HepG2 (cell line): Measurements from ENCODE around the gene HAUS7. TPM values are rescaled to one million over a fixed set of nuclear protein-coding genes. Genes with fewer than 3 reads are reported as not detected.
A peak's percentile ranks its signal among the peaks of the same experiment; 100 is the strongest.

Experiments
- ATAC-seq: fragments of 200-7000 bp; cut with Tn5 transposase; 3 replicates; pipeline ENCODE4 v1.9.1; 2020; ENCODE audit warnings: mild to moderate bottlenecking, moderate library complexity
- BruUV-seq: library from RNA; stranded (reverse); fragments of 400-500 nt; replicated peaks from 2 replicates; lab custom pipeline; 2021; lab: Mats Ljungman, UMichigan
- CTCF ChIA-PET: fragments of 300-600 bp; formaldehyde crosslinking; extraction: SDS; loops from one replicate; lab custom pipeline; 2021; ENCODE audit warnings: low total read pairs, inconsistent platforms, low intra/inter-chr PET ratio; lab: Yijun Ruan, JAX
- POLR2A ChIA-PET: fragments of 350-600 bp; sonication (Branson Sonifier 250); formaldehyde crosslinking; loops from one replicate; lab custom pipeline; 2020; ENCODE audit warnings: antibody characterized with exemption, inconsistent platforms; lab: Yijun Ruan, JAX
- DNase-seq: peaks from one replicate; pipeline ENCODE4 v3.0.0-alpha.2; 2015; ENCODE audit warnings: low spot score
- FAIRE-seq: peaks from 3 replicates; lab custom pipeline; 2011; peaks lifted over from hg19 to GRCh38; lab: Jason Lieb, UNC
- H2AFZ ChIP-seq: one replicate; pipeline ENCODE4 v1.6.1; 2011; ENCODE audit warnings: low read length, inconsistent platforms
- H3K27ac ChIP-seq: fragments of 300-600 bp; 3 replicates; pipeline ENCODE4 v1.8.0; 2011; ENCODE audit warnings: mixed run types, mild to moderate bottlenecking, mixed read lengths, low read length, inconsistent platforms; ENCODE audit not compliant: insufficient read depth; ENCODE audit errors: extremely low read length
- H3K27me3 ChIP-seq, 2 experiments: fragments of 200-600 bp in 1 of 2; 2 replicates in 1 of 2; 3 replicates in 1 of 2; pipeline versions ENCODE4 v1.6.0 to v1.8.0; 2011; ENCODE audit warnings: low read length in 2 of 2, mild to moderate bottlenecking in 2 of 2, moderate library complexity in 2 of 2, inconsistent platforms in 1 of 2; ENCODE audit not compliant: insufficient read depth in 2 of 2, control insufficient read depth in 1 of 2
- H3K36me3 ChIP-seq, 2 experiments: fragments of 200-600 bp in 1 of 2; replicated peaks in 1 of 2; 2 replicates in 1 of 2; 3 replicates in 1 of 2; pipeline versions ENCODE4 v1.5.1 to v1.8.0; 2011; ENCODE audit warnings: low read length in 2 of 2, inconsistent platforms in 1 of 2; ENCODE audit not compliant: insufficient read depth in 2 of 2, control insufficient read depth in 1 of 2
- H3K4me1 ChIP-seq: 2 replicates; pipeline ENCODE4 v1.5.1; 2012; ENCODE audit warnings: low read length, inconsistent platforms; ENCODE audit not compliant: insufficient read depth
- H3K4me2 ChIP-seq: 2 replicates; pipeline ENCODE4 v1.6.0; 2011; ENCODE audit warnings: low read depth, low read length, inconsistent platforms
- H3K4me3 ChIP-seq, 3 experiments: fragments of 200-600 bp in 1 of 3; sonication (generic), shearing (Covaris generic) in 1 of 3; replicated peaks in 1 of 3; 2 replicates each; pipeline ENCODE4 v1.5.1; 2011 to 2016; ENCODE audit warnings: low read length in 3 of 3, inconsistent platforms in 2 of 3, low read depth in 2 of 3, mild to moderate bottlenecking in 2 of 3, control low read depth in 1 of 3, mixed read lengths in 1 of 3; ENCODE audit not compliant: insufficient read depth in 1 of 3
- H3K79me2 ChIP-seq: one replicate; pipeline ENCODE4 v1.6.1; 2011; ENCODE audit warnings: low read length, inconsistent platforms; ENCODE audit not compliant: insufficient read depth
- H3K9ac ChIP-seq: 2 replicates; pipeline ENCODE4 v1.6.0; 2011; ENCODE audit warnings: mild to moderate bottlenecking, low read depth, low read length, inconsistent platforms; ENCODE audit not compliant: insufficient read depth
- H3K9me3 ChIP-seq: 2 replicates; pipeline ENCODE4 v1.5.1; 2012; ENCODE audit warnings: mild to moderate bottlenecking, low read length
- H4K20me1 ChIP-seq: 2 replicates; pipeline ENCODE4 v1.6.0; 2011; ENCODE audit warnings: inconsistent platforms, mild to moderate bottlenecking, low read length, moderate library complexity; ENCODE audit not compliant: insufficient read depth
- DMAP1 ChIP-seq: IDR thresholded peaks from 2 replicates; pipeline ENCODE4 v1.6.1; 2016
- ETV5 ChIP-seq: IDR thresholded peaks from 2 replicates; pipeline ENCODE4 v1.6.1; 2018; ENCODE audit warnings: missing biosample characterization, missing genetic modification reagents, inconsistent platforms, borderline replicate concordance
- MIER2 ChIP-seq: IDR thresholded peaks from 2 replicates; pipeline ENCODE4 v1.6.1; 2016; ENCODE audit warnings: missing biosample characterization, missing genetic modification reagents
- NFYB ChIP-seq: sonication (generic); formaldehyde crosslinking; IDR thresholded peaks from 2 replicates; pipeline ENCODE4 v1.4.0; 2020; ENCODE audit warnings: missing genetic modification reagents
- NR1H2 ChIP-seq: sonication (generic); formaldehyde crosslinking; IDR thresholded peaks from 2 replicates; pipeline ENCODE4 v1.8.1; 2022; ENCODE audit warnings: low read depth, missing genetic modification reagents, borderline replicate concordance
- PHF20 ChIP-seq: sonication (generic); formaldehyde crosslinking; IDR thresholded peaks from 2 replicates; pipeline ENCODE4 v1.5.0; 2020; ENCODE audit warnings: mild to moderate bottlenecking, missing genetic modification reagents
- RNF2 ChIP-seq: fragments of 450-650 bp; conservative IDR thresholded peaks from 2 replicates; pipeline ENCODE4 v1.6.1; 2016; ENCODE audit warnings: low read depth
- SNRNP70 ChIP-seq: fragments of 200-400 bp; formaldehyde crosslinking; IDR thresholded peaks from 2 replicates; pipeline ENCODE4 v1.6.1; 2017; ENCODE audit warnings: mild to moderate bottlenecking, low read depth, low read length, moderate library complexity
- ZKSCAN1 ChIP-seq: fragments of 150-350 bp; IDR thresholded peaks from 2 replicates; pipeline ENCODE4 v1.6.1; 2014; ENCODE audit warnings: low read length
- ZNF263 ChIP-seq: sonication (generic); formaldehyde crosslinking; IDR thresholded peaks from 2 replicates; pipeline ENCODE4 v1.4.0; 2020; ENCODE audit warnings: missing genetic modification reagents
- ZNF605 ChIP-seq: sonication (generic); formaldehyde crosslinking; IDR thresholded peaks from 2 replicates; pipeline ENCODE4 v1.8.0; 2022; ENCODE audit warnings: mild to moderate bottlenecking, missing genetic modification reagents
- ZNF7 ChIP-seq: IDR thresholded peaks from 2 replicates; pipeline ENCODE4 v1.6.1; 2016; ENCODE audit warnings: missing biosample characterization, missing genetic modification reagents
- WGBS: methylation state at CpG from one replicate; pipeline ENCODE4 v1.1.6; 2017; ENCODE audit warnings: low lambda C conversion rate; 5-methylcytosine and 5-hydroxymethylcytosine counted together
- in situ Hi-C: cut with HindIII; loops from 2 replicates; pipeline ENCODE4 v1.10.0; 2017; ENCODE audit warnings: low pct_unique_long_range_greater_than_20kb; ENCODE audit not compliant: extremely low pct_ligation_motif_present
- intact Hi-C: fragments of 100-400 bp; cut with micrococcal nuclease; formaldehyde crosslinking; loops from one replicate; pipeline ENCODE4 v1.10.0; 2022; ENCODE audit not compliant: unreplicated experiment
- polyA plus RNA-seq, 8 experiments: library from polyadenylated mRNA; depleted of rRNA in 3 of 8; stranded (reverse) in 7 of 8; unstranded in 1 of 8; fragments of >200 nt; fragmentation: Illumina TruSeq in 4 of 8; extraction: Trizol in 4 of 8; gene quantifications; 2 replicates each; pipeline versions ENCODE4 v1.2.1 to v1.2.3, GENCODE V29; 2011 to 2016; ENCODE audit warnings: low read depth in 4 of 8, missing spikeins in 1 of 8, mixed read lengths in 1 of 8; ENCODE audit not compliant: insufficient read depth in 1 of 8
- total RNA-seq, 5 experiments: library from RNA; depleted of rRNA; stranded (reverse); fragments of >200 nt; fragmentation: Illumina TruSeq; extraction: Trizol; gene quantifications; 2 replicates each; pipeline ENCODE4 v1.2.3, GENCODE V29; 2016; ENCODE audit warnings: low read depth in 1 of 5
- TF ChIP-seq, protein P1 (sequence below): sonication (generic); formaldehyde crosslinking; IDR thresholded peaks from 2 replicates; pipeline ENCODE4 v1.5.1; 2020; ENCODE audit warnings: missing genetic modification reagents, mild to moderate bottlenecking, borderline replicate concordance
- TF ChIP-seq, protein P2 (sequence below): sonication (generic); formaldehyde crosslinking; IDR thresholded peaks from 2 replicates; pipeline ENCODE4 v1.8.0; 2022; ENCODE audit warnings: mild to moderate bottlenecking, missing genetic modification reagents, moderate library complexity

The HAUS7 gene
- total and polyA plus RNA-seq, 2 of the 13 experiments (the other 11 are each of a cell fraction or from before 2014, with no cell fraction given): 10.9 to 42.4 TPM

DNA sequence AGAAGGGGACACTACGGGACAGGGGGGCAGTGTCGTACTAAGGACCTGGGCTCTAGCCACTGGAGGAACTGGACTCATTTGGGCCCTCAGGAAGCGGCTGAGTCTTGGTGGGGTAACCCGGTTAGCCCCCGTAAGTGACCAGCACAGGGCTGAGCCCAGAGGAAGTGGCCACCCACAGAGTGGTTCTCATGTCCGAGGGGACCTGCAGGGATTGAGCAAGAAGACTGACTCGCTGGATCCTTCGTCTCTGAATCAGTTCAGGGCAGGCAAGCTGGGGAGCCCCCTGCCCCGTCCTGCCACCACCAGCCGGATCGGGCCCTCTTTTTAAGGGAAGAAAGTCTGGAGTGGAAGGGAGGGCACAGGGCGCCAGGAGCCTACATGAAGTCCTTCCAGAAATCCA, 23.7 kb upstream of the HAUS7 start:
- H3K79me2 ChIP-seq: no peaks in the 10 kb centered on the region
- H3K4me3 ChIP-seq: peak overlapping the region in 1 of 3 experiments; percentile 43; a peak in 1 of 6 replicates
- intact Hi-C loops: no loop called here
- POLR2A ChIA-PET: interaction anchor here (1.4 kb wide), 1 partner anchor 22 kb away, joined by 4 read pairs; no protein-coding TSS in a partner anchor
- no TSS peak for BruUV-seq
- no peak for DNase-seq
- TF ChIP-seq RNF2 (no peak), ZNF263 (CRISPR knock-in tag) (no peak), ZNF7 (CRISPR knock-in tag) (no peak), ZNF605 (CRISPR knock-in tag) (no peak), MIER2 (CRISPR knock-in tag) (no peak), SNRNP70 (no peak), ZKSCAN1 (no peak), PHF20 (no peak), NFYB (CRISPR knock-in tag) (no peak), ETV5 (no peak), NR1H2 (CRISPR knock-in tag) (no peak), DMAP1 (CRISPR knock-in tag) (no peak)
- TF ChIP-seq, protein P1, sequence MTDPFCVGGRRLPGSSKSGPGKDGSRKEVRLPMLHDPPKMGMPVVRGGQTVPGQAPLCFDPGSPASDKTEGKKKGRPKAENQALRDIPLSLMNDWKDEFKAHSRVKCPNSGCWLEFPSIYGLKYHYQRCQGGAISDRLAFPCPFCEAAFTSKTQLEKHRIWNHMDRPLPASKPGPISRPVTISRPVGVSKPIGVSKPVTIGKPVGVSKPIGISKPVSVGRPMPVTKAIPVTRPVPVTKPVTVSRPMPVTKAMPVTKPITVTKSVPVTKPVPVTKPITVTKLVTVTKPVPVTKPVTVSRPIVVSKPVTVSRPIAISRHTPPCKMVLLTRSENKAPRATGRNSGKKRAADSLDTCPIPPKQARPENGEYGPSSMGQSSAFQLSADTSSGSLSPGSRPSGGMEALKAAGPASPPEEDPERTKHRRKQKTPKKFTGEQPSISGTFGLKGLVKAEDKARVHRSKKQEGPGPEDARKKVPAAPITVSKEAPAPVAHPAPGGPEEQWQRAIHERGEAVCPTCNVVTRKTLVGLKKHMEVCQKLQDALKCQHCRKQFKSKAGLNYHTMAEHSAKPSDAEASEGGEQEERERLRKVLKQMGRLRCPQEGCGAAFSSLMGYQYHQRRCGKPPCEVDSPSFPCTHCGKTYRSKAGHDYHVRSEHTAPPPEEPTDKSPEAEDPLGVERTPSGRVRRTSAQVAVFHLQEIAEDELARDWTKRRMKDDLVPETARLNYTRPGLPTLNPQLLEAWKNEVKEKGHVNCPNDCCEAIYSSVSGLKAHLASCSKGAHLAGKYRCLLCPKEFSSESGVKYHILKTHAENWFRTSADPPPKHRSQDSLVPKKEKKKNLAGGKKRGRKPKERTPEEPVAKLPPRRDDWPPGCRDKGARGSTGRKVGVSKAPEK (CRISPR knock-in tag): no peak
- TF ChIP-seq, protein P2, sequence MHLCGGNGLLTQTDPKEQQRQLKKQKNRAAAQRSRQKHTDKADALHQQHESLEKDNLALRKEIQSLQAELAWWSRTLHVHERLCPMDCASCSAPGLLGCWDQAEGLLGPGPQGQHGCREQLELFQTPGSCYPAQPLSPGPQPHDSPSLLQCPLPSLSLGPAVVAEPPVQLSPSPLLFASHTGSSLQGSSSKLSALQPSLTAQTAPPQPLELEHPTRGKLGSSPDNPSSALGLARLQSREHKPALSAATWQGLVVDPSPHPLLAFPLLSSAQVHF: no peak
- TF ChIP-seq, all 625 proteins: peak for 0
- no peak overlapping the region for H3K9ac ChIP-seq
- no peak for FAIRE-seq
- no peak overlapping the region for H2AFZ ChIP-seq
- in situ Hi-C loops: no loop called here
- H3K4me1 ChIP-seq: peaks cover 62% of the 10 kb centered on the region
- 57% methylated on average over 3 of the region's 12 CpGs for WGBS
- no peak overlapping the region for H3K27ac ChIP-seq
- H3K27me3 ChIP-seq: 0 out of 5 replicates have a peak, but pooled peaks cover 1 to 6% of the 10 kb centered on the region in 2 experiments
- H3K36me3 ChIP-seq: no peaks in the 10 kb centered on the region
- peak overlapping the region; percentile 39 for H3K4me2 ChIP-seq
- CTCF ChIA-PET: interaction anchor here (1.4 kb wide), 1 partner anchor 33 kb away, joined by 6 read pairs; no protein-coding TSS in a partner anchor
- H3K9me3 ChIP-seq: no peaks in the 10 kb centered on the region
- no peak for ATAC-seq
- H4K20me1 ChIP-seq: no peaks in the 10 kb centered on the region
